Measurements from ENCODE around the gene UBTD2. TPM values are rescaled to one million over a fixed set of nuclear protein-coding genes. Genes with fewer than 3 reads are reported as not detected.
"Not testable (repeated sequence)": the region's sequence is repeated elsewhere in the genome, so short reads cannot be mapped to it uniquely, and the experiment has no call there.

The UBTD2 gene
- total RNA-seq, 4 donors from 2014 or later, result 14.5 to 22.1 (median 16.2) TPM

GRCh38 chr5:172199446-172199845 lies 84.1 kb downstream of the UBTD2 start:
- TF ChIP-seq CTCF (IDR thresholded peaks at IDR 0.05), result no peak
- DNase-seq (ENCODE audit: low spot score) (no peak), ATAC-seq (ENCODE audit: low FRiP score) (no peak)

- ATAC-seq (ENCODE audit: low FRiP score); DNase-seq (ENCODE audit: low spot score): not testable (repeated sequence)
Observed at GRCh38 chr5:172197775-172198174, 85.8 kb downstream of the UBTD2 start.

GRCh38 chr5:172194985-172195774 lies 88.4 kb downstream of the UBTD2 start:
- ATAC-seq (ENCODE audit: low FRiP score), result no peak
- TF ChIP-seq CTCF (IDR thresholded peaks at IDR 0.05), result no peak
- no peak for DNase-seq (ENCODE audit: low spot score)

GRCh38 chr5:172193872-172194271 lies 89.7 kb downstream of the UBTD2 start, which contains the start of gene EFCAB9:
Gene EFCAB9 (plus strand): TSS chr5:172194172. CDS start chr5:172194173, 1 bp downstream.
- no peak for TF ChIP-seq CTCF (IDR thresholded peaks at IDR 0.05)
- DNase-seq (ENCODE audit: low spot score) (no peak), ATAC-seq (ENCODE audit: low FRiP score) (no peak)

- DNase-seq (ENCODE audit: low spot score), result no peak
- TF ChIP-seq CTCF (IDR thresholded peaks at IDR 0.05), result no peak
- ATAC-seq (ENCODE audit: low FRiP score), result no peak
Observed at GRCh38 chr5:172189693-172190296, 93.8 kb downstream of the UBTD2 start.

- ATAC-seq (ENCODE audit: low FRiP score) (no peak), DNase-seq (ENCODE audit: low spot score) (no peak)
- TF ChIP-seq CTCF (IDR thresholded peaks at IDR 0.05), result no peak
Observed at GRCh38 chr5:172188893-172189692, 94.5 kb downstream of the UBTD2 start.

Measured in omental fat pad (tissue), 4 donors.